Right ventricle myocardium superior (tissue), 1 donor: Measurements from ENCODE around the gene METTL9. TPM values are rescaled to one million over a fixed set of nuclear protein-coding genes. Genes with fewer than 3 reads are reported as not detected.
"Not testable (repeated sequence)": the region's sequence is repeated elsewhere in the genome, so short reads cannot be mapped to it uniquely, and the experiment has no call there.

ENCODE experiments used
- ATAC-seq: fragments of 200-7000 bp; cut with Tn5 transposase; one replicate; pipeline ENCODE4 v1.9.1; 2020; ENCODE audit warnings: mild to moderate bottlenecking; ENCODE audit not compliant: poor library complexity
- DNase-seq: peaks from one replicate; pipeline ENCODE4 v3.0.0-alpha.2; 2020
- intact Hi-C: fragments of 100-400 bp; cut with DNase I; formaldehyde crosslinking; loops from one replicate; pipeline ENCODE4 v1.11.2; 2022
- long read RNA-seq: library from polyadenylated mRNA; unstranded; transcript quantifications from one replicate; pipeline ENCODE4 v2.0.0, GENCODE V29; 2021
- total RNA-seq: library from RNA; stranded (reverse); fragmentation: NEBNext Ultra II Directional; extraction: Animal tissue kit (Norgen Biotek cat#: 25700); gene quantifications from one replicate; pipeline ENCODE4 v1.2.1, GENCODE V29; 2021
- donor health status: DM: no; HTN: yes; CAD: no; lungs with severe emphysema.

The METTL9 gene
- 47.4 TPM for total RNA-seq
- long read RNA-seq, transcript METTL9-201 (5 exons, 3,256 nt), result major isoform, 72 of 119 reads
- long read RNA-seq, transcript METTL9-202 (5 exons, 1,817 nt), result minor isoform, 37 of 119 reads
- long read RNA-seq, partial matches to known transcripts, result 4 of 119 reads
- long read RNA-seq, other reads (novel, unspliced or antisense), result 6 of 119 reads

- ATAC-seq, result peak; percentile 98
- DNase-seq, result peak; percentile 96
- intact Hi-C loops, result no loop called here
Observed at GRCh38 chr16:21599122-21600030, at the start of gene METTL9. Gene METTL9 (plus strand): TSS chr16:21599577. CDS start chr16:21599734, 157 bp downstream.

DNA sequence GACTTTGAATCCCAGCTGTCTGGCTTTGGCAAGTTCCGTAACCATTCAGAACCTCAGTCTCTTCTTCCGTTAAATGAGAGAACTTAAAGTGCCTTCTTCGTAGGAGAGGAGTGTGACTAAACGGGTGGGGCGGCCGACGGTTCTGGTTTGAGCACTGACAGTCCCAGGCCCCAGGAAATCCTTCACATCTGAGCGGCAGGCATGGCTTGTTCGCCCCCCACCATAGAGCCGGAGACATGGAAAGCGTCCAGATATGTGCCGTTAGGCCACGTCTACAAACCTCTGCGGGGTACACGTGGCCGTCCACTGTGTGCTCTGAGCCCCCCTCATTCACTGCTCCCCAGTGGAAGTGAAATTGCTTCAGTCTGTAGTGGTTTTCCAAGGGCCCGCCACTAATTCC lies 49.4 kb upstream of the METTL9 start:
- peak; percentile 40 for DNase-seq
- intact Hi-C loops, result loop anchor here (10.0 kb wide), 2 partner anchors 245 to 365 kb away; no protein-coding TSS in a partner anchor
- ATAC-seq, result not testable (repeated sequence)

DNA sequence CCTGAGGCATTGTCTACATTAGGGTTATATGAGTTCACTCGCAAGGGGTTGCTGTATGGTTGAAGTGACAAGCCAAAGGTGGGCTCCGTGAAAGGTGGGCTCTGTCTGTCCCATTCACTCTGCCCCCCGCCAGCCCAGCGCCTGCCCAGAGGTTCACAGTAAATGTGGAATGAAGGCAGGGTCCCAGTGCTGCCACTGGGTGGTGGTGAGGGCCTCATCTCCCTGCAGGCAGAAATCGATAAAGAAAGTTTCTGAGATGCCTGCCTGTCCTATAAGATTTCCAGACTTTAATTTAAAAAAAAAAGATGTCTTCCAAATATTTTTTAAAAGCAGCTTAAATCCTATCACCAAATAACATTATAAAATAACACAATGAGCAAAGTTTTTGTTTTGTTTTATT lies 48.9 kb upstream of the METTL9 start:
- not testable (repeated sequence) for DNase-seq, ATAC-seq
- intact Hi-C loops, result loop anchor here (10.0 kb wide), 2 partner anchors 246 to 366 kb away; no protein-coding TSS in a partner anchor

DNA sequence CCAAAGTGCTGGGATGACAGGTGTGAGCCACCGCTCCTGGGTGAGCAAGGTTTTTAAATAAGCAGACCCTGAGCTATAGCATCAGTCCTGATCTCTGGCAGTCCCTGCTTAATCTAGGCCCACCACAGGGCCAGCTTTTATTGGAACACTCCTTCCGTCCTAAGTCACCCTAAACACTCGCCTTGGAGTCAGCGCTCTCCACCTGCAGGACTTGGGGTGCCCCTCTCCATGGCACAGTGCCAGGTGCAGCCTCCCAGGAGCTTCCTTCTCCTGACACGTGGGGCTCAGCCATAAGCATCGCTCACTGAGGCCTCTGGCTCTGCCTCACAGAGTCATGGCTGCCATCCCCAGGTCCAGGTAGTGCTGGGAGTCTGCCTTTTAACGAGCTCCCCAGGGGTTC lies 48.3 kb upstream of the METTL9 start:
- not testable (repeated sequence) for DNase-seq, ATAC-seq
- intact Hi-C loops, result loop anchor here (10.0 kb wide), 2 partner anchors 246 to 366 kb away; no protein-coding TSS in a partner anchor

DNA sequence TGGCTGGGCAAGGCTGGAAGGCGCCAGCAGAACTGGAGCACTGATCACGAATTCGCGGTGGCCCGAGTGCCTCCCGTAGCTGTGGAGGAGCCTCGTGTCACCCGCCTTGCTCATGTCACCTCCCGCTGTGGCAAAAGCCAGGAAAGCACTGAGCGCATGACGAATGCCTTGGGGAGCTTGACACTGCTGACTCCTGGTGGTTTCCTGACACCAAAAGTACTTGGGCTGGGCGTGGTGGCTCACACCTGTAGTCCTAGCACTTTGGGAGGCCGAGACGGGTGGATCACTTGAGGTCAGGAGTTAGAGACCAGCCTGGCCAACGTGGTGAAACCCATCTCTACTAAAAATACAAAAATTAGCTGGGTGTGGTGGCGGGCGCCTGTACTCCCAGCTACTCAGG lies 47.8 kb upstream of the METTL9 start:
- ATAC-seq, result not testable (repeated sequence)
- peak; percentile 23 for DNase-seq
- intact Hi-C loops, result loop anchor here (10.0 kb wide), 2 partner anchors 247 to 367 kb away; no protein-coding TSS in a partner anchor

DNA sequence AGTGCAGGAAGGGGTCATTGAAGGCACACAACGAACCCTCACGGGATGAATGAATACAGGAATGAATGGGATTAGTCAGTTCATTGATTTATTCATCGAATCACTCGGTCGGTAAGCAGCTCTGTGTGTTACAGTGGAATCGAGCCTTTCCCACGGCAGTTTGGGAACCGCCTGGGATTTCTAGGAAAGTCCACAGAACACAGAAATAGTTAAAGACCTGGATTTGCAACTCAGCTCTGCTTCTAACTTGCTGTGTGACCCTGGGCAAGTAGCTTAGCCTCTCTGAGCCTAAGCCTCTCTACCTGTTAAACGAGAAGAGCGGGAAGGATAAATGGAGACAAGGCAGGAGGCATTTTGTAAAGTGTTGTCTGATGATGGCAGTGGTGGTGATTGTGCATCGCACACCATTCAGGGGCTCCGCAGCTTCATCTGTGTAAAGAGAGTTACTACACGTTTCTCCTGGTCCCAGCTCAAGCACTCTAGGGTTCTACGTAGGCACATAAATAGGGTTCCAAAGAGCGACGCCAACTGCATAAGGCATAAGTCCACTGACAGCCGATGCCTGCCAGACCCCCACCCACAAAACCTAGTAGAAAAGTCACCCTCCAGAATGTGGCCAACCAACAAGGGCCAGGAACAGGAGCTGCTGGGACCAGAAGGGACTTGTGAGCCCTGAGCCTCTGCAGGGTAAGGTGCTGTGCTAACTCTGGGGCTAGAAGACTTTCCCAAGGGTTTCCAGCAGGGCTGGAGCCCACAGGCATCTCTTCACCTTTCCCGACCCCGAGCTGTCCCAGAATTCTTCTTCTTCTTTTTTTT lies 45.7 kb upstream of the METTL9 start:
- peak; percentile 13 for DNase-seq
- intact Hi-C loops, result loop anchor here (10.0 kb wide), 2 partner anchors 249 to 369 kb away; no protein-coding TSS in a partner anchor
- ATAC-seq, result not testable (repeated sequence)

DNA sequence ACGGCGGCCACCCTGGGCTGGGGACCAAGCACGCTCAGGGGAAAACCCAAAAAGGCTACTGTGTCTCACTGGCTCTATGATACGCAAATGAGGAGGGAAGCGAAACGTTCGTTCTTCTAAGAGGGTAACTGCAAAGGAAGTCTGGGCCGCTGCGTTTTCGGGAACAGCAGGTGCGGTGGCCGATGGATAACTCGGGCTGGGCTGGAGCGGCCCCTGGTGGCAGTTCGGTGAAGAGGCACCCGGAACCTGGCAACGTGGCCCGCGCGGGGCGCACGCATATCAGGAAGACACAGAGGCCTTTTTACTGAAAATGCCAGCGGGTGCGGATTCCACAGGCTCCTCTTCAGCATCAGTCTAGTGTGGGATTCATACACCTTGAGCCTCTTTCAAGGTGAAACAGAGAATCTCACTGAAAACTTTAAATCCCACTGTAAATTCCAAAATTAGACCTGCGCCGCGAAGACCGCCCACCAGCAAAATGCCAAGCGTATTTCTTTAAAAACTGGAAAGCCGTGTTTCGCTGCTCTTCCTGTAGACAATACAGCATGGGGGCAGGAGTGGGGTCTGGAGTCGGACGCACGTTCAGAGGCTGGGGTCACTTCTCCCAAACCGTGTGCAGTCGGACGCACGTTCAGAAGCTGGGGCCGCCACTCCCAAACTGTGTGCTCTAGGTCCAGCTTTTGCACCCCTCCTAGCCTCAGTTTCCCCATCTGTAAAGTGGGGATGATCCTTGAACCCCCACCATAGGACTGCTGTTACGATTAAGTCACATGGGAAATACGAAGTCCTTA lies 44.4 kb upstream of the METTL9 start:
- intact Hi-C loops, result loop anchor here (10.0 kb wide), 2 partner anchors 250 to 370 kb away; no protein-coding TSS in a partner anchor
- peak; percentile 94 for DNase-seq
- ATAC-seq, result peak; percentile 88

DNA sequence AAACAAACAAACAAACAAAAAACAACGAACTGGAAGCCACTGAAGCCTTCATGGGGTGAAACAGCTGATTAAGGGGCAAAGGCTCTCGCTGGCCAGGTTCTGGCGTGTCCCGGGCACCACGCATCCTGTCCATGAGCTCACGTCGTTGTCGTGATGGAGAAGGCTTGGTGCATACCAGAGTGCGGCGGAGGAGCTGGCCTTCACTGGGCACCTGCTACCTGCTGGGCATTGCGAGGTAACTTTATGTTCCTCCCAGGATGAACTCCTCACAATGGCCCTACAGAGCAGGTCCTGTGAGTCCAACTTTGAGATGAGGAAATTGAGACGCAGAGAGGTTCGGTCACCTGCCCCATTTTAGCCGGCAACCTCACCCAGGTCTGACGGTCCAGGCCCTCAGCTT lies 43.8 kb upstream of the METTL9 start:
- peak; percentile 47 for DNase-seq
- intact Hi-C loops, result loop anchor here (10.0 kb wide), 2 partner anchors 251 to 371 kb away; no protein-coding TSS in a partner anchor
- not testable (repeated sequence) for ATAC-seq

DNA sequence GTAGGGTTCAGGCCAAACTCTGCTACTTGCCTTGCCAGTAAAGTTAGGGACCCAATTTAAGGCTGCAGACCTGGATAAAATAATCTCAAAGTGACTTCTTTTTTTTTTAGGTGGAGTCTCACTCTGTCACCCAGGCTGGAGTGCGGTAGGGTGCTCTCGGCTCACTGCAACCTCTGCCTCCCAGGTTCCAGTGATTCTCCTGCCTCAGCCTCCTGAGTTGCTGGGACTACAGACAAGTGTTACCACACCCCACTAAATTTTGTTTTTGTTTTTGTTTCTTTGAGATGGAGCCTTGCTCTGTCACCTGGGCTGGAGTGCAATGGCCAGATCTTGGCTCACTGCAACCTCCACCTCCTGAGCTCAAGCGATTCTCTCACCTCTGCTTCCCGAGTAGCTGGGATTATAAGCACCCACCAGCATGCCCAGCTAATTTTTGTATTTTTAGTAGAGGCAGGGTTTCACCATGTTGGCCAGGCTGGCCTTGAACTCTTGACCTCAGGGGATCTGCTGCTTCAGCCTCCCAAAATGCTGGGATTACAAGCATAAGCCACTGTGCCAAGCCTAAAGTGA lies 43.3 kb upstream of the METTL9 start:
- not testable (repeated sequence) for ATAC-seq, DNase-seq
- intact Hi-C loops, result loop anchor here (10.0 kb wide), 2 partner anchors 251 to 371 kb away; no protein-coding TSS in a partner anchor

DNA sequence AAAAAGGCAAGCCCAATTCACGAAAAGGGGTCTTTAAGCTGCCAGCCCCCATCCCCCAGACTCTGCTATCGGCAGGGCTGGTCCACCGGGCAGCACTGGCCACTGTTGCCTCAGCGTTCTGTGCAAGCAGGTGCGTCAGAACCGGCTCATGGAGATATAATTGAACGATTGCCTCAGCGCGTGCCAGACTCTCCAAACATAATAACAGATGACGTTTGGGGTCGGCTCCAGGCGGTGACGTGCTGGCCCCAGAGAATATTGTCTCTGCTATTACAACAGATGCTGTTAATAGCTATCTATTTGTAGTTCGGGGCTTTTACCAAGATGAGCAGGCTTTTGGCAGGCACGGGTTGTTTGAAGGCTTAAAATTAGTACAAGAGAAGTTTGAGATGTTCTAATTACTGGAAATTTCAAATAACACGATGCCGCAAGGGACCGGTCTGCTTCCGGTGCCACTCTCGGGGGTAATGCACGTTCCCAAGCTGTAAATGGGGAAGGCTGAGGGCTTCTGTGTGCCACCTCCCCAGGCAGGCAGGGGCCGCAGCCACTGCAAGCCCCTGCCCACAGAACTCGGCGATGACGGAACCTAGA lies 42.6 kb upstream of the METTL9 start:
- intact Hi-C loops, result loop anchor here (10.0 kb wide), 2 partner anchors 252 to 372 kb away; no protein-coding TSS in a partner anchor
- ATAC-seq (peak; percentile 88), DNase-seq (peak; percentile 83)

DNA sequence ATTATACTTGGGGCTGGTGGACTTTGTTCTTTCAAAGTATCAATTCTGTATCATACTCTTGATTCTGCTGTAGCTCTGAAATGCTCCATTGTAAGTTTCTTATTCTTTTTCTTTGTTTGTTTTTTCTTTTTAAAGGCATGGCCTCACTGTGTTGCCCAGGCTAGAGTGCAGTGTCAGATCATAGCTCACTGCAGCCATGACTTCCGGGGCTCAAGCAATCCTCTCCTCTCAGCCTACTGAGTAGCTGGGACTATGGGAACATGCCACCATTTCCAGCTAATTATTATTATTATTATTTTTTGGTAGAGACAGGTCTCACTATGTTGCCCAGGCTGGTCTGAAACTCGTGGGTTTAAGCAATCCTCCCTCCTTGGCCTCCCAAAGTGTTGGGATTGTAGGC lies 38.9 kb upstream of the METTL9 start:
- intact Hi-C loops, result no loop called here
- ATAC-seq, result no peak
- DNase-seq, result no peak

DNA sequence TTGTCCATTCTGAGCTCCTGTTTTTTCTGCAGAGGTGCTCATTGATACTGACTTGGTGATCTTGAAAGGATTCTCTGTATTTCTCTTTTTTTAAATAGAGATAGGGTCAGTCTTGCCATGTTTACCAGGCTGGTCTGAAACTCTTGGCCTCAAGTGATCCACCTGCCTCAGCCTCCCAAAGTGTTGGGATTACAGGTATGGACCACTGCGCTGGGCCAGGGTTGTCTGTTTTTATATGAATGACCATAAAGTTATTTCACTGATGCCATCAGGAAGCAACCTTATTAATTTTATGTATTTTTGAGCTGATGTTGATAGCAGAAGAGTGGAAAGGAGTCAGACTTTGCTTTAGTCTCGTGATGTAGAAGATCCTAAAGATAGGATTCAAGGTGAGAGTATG lies 35.7 kb upstream of the METTL9 start:
- ATAC-seq (no peak), DNase-seq (no peak)

GRCh38 chr16:21564367-21564766 lies 35.0 kb upstream of the METTL9 start:
- intact Hi-C loops, result not testable (repeated sequence)

More for the DNA sequence above, 35.7 kb upstream of the METTL9 start:
- intact Hi-C loops, result no loop called here

DNA sequence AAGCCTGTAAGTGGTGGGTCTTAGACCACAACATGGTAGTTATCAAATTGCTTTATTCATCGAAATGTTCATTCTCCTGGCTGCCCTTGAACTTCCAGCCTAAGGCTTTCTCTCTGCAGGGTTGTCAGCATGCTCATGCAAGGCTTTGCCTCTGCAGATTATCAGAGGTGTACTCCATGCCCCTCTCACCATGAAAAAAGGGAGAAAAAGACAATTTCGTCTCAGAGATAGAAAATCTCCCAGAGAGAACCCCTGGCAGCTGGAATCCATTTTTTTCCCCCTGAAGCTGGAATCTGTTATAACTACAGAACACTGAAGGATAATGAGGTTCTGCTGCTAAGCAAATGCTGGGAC lies 33.9 kb upstream of the METTL9 start:
- intact Hi-C loops, result loop anchor here (5.0 kb wide), 1 partner anchor 1127 kb away; no protein-coding TSS in a partner anchor
- ATAC-seq (no peak), DNase-seq (no peak)

More at GRCh38 chr16:21564367-21564766, 35.0 kb upstream of the METTL9 start:
- not testable (repeated sequence) for ATAC-seq, DNase-seq

DNA sequence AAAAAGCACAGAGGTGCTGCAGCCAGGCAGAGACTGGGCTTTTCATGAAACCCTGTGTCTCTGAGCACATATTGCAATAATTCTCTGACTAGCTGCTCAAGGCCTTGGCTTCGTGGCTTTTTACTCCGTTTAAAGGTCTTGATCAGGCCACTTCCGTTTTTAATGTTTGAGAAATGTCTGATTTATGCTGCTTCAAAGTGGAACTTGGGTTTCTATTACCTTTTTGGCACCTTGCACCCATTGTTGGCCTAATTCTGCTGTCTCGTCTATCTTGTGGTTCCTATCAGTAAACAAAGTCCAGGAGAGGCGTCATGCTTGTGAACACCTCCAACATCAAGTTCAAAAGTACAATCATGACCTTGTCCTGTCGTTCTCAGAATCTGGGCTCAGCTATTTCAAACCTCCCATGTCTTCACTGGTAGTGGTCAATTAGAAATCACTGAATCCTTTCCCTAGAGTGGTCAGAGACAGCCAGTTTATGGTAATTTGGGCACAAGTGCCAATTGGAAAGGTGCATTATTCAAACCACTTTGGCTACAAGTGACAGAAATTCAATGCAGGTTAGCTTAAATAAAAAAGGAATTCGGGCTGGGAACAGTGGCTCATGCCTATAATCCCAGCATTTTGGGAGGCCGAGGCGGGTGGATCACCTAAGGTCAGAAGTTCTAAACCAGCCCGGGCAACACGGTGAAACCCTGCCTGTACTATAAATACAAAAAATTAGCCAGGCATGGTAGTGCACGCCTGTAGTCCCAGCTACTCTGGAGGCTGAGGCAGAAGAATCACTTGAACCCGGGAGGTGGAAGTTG lies 33.3 kb upstream of the METTL9 start:
- intact Hi-C loops, result loop anchor here (5.0 kb wide), 1 partner anchor 1126 kb away; no protein-coding TSS in a partner anchor
- ATAC-seq, result no peak
- DNase-seq, result no peak

DNA sequence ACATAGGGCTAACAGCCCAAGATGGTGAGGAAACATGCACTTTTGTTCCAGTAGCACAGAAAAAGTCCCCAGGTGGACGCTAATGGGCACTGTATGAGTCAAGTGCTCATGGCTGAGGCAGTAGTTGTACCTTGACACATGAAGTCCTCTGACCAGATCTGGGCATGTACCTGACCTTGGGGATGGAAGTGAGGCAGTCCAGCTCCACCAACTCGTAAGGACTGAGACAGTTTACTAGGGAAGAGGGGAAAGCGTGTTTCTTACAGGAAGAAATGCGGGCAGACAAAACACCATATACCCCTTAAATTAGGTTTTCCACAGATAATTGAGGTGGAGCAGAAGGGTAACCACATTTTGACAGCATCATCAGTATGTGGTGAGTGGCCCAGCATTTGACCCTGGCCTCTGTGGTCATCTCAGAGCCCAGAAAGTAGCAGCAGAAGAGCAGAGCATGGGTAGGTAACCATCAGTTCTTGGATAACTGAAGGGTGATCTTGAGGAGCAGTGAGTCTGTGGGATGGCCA lies 32.4 kb upstream of the METTL9 start:
- intact Hi-C loops, result loop anchor here (5.0 kb wide), 1 partner anchor 1125 kb away; no protein-coding TSS in a partner anchor
- peak; percentile 25 for ATAC-seq
- no peak for DNase-seq
